ENCODE data around the gene RER1. TPM values are rescaled to one million over a fixed set of nuclear protein-coding genes. Genes with fewer than 3 reads are reported as not detected.
"Not testable (repeated sequence)": the region's sequence is repeated elsewhere in the genome, so short reads cannot be mapped to it uniquely, and the experiment has no call there.

The RER1 gene
- polyA plus RNA-seq, 3 donors: 54.8 to 89.2 (median 59.0) TPM

DNA sequence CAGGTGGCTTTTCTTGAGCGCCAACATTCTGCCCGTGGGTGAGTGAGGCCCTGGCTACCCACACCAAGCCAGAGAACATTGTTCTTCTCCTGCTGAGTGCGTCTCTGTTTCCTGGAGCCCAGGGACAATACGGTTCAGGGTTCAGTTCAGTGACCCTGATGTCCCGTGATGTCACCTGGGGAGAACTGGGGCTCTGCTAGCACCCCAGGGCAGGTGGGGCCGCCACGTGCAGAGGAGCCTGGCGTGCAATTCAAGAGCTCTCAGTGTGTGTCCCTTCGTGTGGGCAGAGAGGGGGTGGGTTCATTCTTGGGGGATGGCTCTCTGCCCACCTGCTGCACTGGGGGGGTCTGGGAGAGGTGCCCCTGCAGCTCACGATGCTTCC is 38.9 kb downstream of the RER1 start:
- 69 to 77% (median 72%) methylated on average over 10 of the region's 10 CpGs for WGBS, 3 donors
- H3K27ac ChIP-seq (ENCODE audit: low read depth, low read length): no peak overlapping the region

DNA sequence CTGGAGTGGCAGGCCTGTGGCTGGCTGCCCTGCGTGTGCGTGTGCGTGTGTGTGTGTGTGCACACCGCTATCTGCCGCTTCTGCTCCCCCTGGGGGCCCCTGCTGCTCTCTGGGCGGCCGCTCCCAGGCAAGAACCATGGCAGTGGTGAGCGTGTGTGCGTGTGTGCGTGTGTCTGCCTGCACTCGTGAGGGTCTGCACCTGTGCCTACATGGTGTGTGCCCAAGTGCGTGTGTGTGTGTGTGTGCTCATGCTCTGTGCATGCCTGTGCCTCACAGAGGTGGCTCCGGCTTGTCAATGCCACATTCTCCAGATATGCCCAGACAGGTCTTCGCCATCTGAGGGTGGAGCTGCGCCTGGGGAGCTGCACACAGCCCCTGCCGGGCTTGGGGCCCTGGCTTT is 39.5 kb downstream of the RER1 start:
- H3K27ac ChIP-seq (ENCODE audit: low read depth, low read length): no peak overlapping the region
- 38 to 47% (median 47%) methylated on average over 16 of the region's 16 CpGs for WGBS, 3 donors

- no peak overlapping the region for H3K27ac ChIP-seq (ENCODE audit: low read depth, low read length)
- 55 to 61% (median 59%) methylated on average over 9 to 10 of the region's 10 CpGs for WGBS, 3 donors
These were observed 39.9 kb downstream of the RER1 start for GRCh38 chr1:2431518-2431917.

DNA sequence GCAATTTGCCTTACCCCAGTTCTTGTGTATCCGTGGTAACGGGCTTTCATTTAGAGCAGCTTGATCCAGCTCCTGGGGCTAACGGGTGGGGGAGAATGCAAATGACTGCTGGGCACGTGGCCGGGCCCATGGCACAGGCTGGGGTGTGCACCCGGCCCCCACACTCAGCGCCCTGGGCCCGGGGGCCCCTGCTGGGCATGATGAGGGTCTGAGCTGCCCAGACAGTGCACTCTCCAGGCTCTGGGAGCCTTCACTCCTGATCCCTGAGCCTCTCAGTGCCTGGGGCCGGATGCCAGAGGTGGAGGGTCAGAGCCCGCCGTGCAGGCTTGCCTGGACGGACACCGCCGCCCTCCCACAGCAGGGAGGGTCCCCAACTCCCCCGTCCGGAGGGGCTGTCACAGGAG is 40.8 kb downstream of the RER1 start:
- H3K27ac ChIP-seq (ENCODE audit: low read depth, low read length): no peak overlapping the region
- 13 to 44% (median 30%) methylated on average over 10 to 16 of the region's 16 CpGs for WGBS, 3 donors

- H3K27ac ChIP-seq (ENCODE audit: low read depth, low read length): no peak overlapping the region
- 56 to 78% (median 74%) methylated on average over 11 to 13 of the region's 13 CpGs for WGBS, 3 donors
These were observed 41.6 kb downstream of the RER1 start for GRCh38 chr1:2433196-2433595.

DNA sequence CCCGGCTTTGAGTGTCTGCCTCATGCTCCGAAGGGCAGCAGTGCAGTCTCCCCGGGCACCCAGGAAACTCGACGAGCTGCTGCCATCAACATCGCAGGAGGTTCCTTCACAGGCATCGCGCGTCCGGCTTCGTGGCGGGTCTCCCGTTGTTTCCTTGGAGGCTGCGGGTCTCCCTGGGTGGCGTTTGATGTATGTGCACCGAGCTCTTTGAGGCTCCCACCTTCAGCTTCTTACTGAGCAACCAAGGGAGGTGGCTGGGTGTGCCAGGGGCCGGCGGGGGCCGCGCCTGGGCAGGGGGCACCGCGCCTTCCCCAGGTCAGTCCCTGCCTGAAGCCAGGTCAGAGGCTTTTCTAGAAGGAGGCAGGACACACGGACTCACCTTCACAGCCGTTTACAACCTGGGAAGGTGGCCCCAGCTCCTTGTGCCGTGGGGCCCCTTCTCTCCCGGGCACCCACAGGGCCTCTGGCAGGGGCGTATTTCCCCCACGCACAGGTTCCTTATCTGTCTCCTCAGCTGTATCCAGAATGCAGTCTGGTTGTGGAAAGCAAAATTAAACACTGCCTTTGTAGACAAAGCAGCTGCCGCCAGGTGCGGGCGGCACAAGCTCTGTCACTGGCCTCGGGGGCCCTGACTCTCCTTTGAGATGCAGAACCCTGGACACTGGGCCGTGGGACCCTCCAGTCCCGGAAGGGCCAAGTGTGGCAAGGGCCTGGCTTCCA is 42.5 kb downstream of the RER1 start:
- 54 to 59% (median 54%) methylated on average over 34 of the region's 34 CpGs for WGBS, 3 donors
- no peak overlapping the region for H3K27ac ChIP-seq (ENCODE audit: low read depth, low read length)

- WGBS, 3 donors: 55 to 63% (median 58%) methylated on average over 9 of the region's 9 CpGs
These were observed 43.5 kb downstream of the RER1 start for GRCh38 chr1:2435091-2435490.

DNA sequence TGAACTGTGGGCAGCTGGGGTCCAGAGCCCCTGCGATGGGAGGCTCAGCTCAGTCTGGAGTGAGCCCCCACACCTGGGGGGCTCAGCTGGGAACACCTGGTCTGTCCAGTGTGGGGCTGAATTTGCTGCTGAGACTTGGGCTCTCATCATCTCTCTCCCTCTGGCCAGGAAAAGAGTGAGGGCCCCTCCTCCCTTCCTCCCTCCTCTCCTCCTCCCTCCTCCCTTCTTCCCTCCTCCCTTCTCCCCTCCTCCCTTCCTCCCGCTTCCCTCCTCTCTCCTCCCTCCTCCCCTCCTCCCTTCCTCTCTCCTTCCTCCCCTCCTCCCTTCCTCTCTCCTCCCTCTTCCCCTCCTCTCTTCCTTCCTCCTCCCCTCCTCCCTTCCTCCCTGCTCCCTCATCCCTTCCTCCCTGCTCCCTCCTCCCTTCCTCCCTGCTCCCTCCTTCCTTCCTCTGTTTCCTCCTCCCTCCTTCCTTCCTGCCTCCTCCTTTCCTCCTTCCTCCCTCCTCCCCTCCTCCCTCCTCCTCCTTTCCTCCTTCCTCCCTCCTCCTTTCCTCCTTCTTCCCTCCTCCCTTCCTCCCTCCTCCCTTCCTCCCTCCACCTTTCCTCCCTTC is 44.2 kb downstream of the RER1 start:
- WGBS, 3 donors: 44 to 65% (median 58%) methylated on average over 1 to 2 of the region's 2 CpGs
- H3K27ac ChIP-seq (ENCODE audit: low read depth, low read length): no peak overlapping the region

More at GRCh38 chr1:2435091-2435490, 43.5 kb downstream of the RER1 start:
- H3K27ac ChIP-seq (ENCODE audit: low read depth, low read length): no peak overlapping the region

- no peak overlapping the region for H3K27ac ChIP-seq (ENCODE audit: low read depth, low read length)
- 68 to 84% (median 80%) methylated on average over 6 to 7 of the region's 7 CpGs for WGBS, 3 donors
These were observed 45.2 kb downstream of the RER1 start for GRCh38 chr1:2436876-2437275.

- H3K27ac ChIP-seq (ENCODE audit: low read depth, low read length): no peak overlapping the region
- whole genome bisulfite sequencing, 3 donors: 80 to 86% (median 85%) methylated on average over 15 of the region's 15 CpGs
These were observed 46.0 kb downstream of the RER1 start for GRCh38 chr1:2437617-2438016.

- WGBS, 3 donors: 51 to 72% (median 57%) methylated on average over 15 of the region's 15 CpGs
- H3K27ac ChIP-seq (ENCODE audit: low read depth, low read length): no peak overlapping the region
These were observed 46.4 kb downstream of the RER1 start for GRCh38 chr1:2438038-2438437.

GRCh38 chr1:2438641-2439040 is 47.0 kb downstream of the RER1 start:
- WGBS, 3 donors: 80 to 90% (median 89%) methylated on average over 14 of the region's 14 CpGs
- H3K27ac ChIP-seq (ENCODE audit: low read depth, low read length): no peak overlapping the region

DNA sequence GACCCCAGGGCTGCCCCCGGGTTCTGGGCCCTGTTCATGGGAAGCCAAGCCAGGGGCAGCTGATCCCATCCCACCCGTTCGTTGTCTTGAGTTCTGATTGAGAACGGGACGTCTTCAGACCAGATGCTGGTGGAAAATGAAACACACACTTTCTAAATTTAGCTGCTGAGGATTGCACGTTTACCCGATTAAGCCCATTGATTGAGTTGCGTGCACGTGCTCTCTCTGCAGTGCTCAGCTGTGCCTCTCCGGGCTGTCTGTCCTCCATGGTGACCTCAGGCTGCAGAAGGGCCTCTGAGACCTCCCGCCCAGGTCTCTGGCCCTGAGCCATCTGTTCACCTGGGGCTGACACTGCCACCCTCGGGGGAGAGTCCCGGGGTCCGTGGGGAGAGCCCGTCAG is 47.7 kb downstream of the RER1 start:
- H3K27ac ChIP-seq (ENCODE audit: low read depth, low read length): no peak overlapping the region
- 58 to 78% (median 74%) methylated on average over 15 of the region's 15 CpGs for WGBS, 3 donors

DNA sequence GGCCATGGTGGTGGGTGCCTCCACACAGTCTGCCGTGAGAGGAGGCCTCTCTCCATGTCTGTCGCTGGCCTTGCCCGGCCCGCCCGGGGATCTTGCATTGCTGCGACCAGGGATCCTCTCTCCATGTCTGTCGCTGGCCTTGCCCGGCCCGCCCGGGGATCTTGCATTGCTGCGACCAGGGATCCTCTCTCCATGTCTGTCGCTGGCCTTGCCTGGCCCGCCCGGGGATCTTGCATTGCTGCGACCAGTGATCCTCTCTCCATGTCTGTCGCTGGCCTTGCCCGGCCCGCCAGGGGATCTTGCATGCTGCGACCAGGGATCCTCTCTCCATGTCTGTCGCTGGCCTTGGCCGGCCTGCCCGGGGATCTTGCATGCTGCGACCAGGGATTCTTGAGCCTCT is 48.7 kb downstream of the RER1 start:
- not testable (repeated sequence) for H3K27ac ChIP-seq (ENCODE audit: low read depth, low read length)
- WGBS, 3 donors: 73 to 93% (median 90%) methylated on average over 12 to 23 of the region's 23 CpGs

DNA sequence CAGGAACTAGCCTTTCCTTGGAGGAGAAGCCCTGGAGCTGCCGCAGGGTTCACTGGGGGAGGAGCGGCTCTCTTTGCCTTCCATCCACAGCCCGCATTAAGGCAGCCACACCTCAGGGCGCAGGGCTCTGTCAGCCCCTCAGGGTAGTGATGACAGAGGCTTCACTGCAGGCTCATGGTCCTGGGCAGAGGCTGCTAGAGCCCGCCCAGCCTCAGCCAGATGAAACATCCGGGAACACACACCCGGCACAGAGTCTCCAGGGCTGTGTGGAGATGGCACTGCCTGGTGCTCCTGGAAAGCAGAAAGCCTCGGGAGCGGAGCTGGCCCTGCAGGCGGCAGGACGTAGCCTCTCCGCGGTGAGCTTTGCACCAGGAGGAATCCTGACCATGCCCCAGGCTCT is 50.1 kb downstream of the RER1 start:
- H3K27ac ChIP-seq (ENCODE audit: low read depth, low read length): no peak overlapping the region
- WGBS, 3 donors: 53 to 58% (median 58%) methylated on average over 12 to 13 of the region's 13 CpGs

DNA sequence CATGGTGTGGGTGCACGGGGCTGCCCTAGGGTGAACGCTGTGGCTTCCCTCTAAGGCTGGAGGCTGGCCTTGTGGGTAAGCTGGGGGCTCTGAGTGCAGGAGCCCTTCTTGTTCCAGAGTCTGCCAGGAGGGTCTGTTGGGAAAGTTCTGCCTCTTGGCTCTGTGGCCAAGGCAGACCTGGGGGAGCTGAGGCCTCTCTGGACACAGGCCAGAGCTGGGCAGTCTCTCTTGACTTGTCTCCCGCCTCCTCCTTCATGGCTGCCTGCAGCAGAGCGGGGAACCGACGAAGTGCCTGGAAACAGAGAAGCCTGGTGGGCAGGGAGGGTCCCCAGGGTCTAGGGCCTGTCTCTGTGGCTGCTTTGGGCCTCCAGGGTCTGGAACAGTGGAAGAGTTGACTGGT is 51.0 kb downstream of the RER1 start:
- no peak overlapping the region for H3K27ac ChIP-seq (ENCODE audit: low read depth, low read length)
- 35 to 53% (median 45%) methylated on average over 6 of the region's 6 CpGs for whole genome bisulfite sequencing, 3 donors

DNA sequence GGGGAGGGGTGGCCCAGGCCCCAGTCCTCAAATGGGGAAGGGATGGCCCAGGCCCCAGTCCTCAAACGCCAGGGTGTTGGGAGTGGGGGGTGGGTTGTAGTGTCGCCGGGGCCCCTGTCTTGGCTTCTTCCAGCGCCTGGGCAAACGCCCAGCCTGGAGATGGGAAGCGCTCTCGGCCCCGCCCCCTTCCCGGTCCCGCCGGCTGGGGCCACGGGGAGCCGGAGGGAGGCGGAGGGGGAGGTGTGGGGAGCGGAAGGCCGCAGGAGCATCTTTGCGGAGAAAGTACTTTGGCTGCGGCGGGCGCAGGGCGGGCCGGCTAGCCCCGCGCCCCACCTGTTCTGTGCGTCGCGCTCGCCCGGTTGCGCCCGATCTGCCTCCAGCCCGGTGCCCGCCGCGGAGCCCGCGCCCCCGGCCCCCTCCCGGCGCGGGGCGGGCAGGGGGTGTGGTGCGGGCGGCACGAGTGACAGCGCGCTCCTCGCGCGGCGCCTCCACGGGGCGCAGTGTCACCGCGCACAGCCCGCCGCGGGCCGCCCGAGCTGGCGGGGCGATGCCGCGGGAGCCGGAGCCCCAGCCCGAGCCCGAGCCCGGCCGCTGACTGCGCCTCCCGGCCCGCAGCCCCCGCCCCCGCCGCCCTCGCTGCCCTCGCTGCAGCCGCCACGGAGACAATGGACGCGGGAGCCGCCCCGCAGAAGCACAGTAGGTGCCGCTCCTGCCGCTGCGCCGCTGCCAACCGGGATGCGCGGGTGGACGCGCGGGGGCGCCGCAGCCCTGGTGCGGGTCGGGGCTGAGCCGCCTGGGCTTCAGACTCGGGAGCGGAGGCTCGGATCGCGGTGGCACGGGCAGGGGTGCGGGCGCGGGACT is 51.9 kb downstream of the RER1 start:
- WGBS, 3 donors: 1 to 2% (median 1%) methylated on average over 66 to 106 of the region's 107 CpGs
- H3K27ac ChIP-seq (ENCODE audit: low read depth, low read length): no peak overlapping the region

GRCh38 chr1:2444138-2444591 is 52.5 kb downstream of the RER1 start:
- 31 to 40% (median 36%) methylated on average over 27 of the region's 27 CpGs for WGBS, 3 donors
- no peak overlapping the region for H3K27ac ChIP-seq (ENCODE audit: low read depth, low read length)

DNA sequence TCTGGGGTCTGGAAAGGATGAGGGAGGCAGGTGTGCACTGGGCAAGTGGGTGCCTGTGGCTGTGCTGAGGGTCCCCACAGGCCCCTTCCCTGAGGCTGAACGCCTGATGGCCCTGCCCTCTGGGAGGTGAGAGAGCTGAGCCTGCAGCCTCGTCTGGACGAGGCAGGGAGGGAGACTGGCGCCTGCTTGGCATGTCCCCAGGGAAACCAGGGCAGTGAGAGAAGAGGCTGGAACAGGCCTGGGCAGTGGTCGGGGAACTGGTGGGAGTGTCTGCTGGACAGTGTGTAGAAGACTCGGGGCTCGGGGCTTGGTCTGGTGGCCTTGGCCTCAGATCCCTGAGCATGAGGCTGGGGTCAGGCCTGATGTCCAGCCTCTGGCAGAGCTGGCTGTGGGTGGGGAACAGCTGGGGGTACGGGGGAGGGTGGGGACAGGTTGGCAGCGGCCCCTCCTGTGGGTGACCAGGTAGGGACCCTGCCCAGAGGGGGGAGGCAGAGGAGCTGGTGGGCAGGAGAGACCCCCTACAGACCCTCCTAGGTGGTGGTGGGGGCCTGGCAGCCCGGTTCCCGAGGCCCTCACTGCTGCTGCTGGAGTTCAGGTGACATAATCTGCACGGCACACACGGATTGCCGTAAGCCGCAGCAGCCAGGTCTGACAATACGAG is 53.7 kb downstream of the RER1 start:
- 55 to 73% (median 61%) methylated on average over 16 of the region's 16 CpGs for WGBS, 3 donors
- H3K27ac ChIP-seq (ENCODE audit: low read depth, low read length): no peak overlapping the region

Measured in adipose tissue (tissue), 3 donors.